HepG2 (cell line): ENCODE results near the gene MSI2. TPM values are rescaled to one million over a fixed set of nuclear protein-coding genes. Genes with fewer than 3 reads are reported as not detected.

Source experiments
- ARNT2 ChIP-seq: sonication (generic); formaldehyde crosslinking; IDR thresholded peaks from 2 replicates; pipeline ENCODE4 v1.8.0; 2022; ENCODE audit warnings: mild to moderate bottlenecking, low read depth, missing genetic modification reagents, moderate library complexity
- FOXO1 ChIP-seq: sonication (generic); formaldehyde crosslinking; IDR thresholded peaks from 2 replicates; pipeline ENCODE4 v1.4.0; 2020; ENCODE audit warnings: missing genetic modification reagents
- ISL2 ChIP-seq: sonication (generic); formaldehyde crosslinking; IDR thresholded peaks from 2 replicates; pipeline ENCODE4 v1.5.0; 2020; ENCODE audit warnings: missing genetic modification reagents
- NFATC3 ChIP-seq: sonication (generic); formaldehyde crosslinking; IDR thresholded peaks from 2 replicates; pipeline ENCODE4 v1.5.1; 2020; ENCODE audit warnings: mild to moderate bottlenecking, missing genetic modification reagents
- SP4 ChIP-seq: sonication (generic); formaldehyde crosslinking; IDR thresholded peaks from 2 replicates; pipeline ENCODE4 v1.8.1; 2023; ENCODE audit warnings: mild to moderate bottlenecking, missing genetic modification reagents
- THAP9 ChIP-seq: sonication (generic); formaldehyde crosslinking; IDR thresholded peaks from 2 replicates; pipeline ENCODE4; 2020; ENCODE audit warnings: missing genetic modification reagents, mild to moderate bottlenecking, borderline replicate concordance
- TIGD3 ChIP-seq: sonication (generic); formaldehyde crosslinking; IDR thresholded peaks from 2 replicates; pipeline ENCODE4 v1.5.1; 2020; ENCODE audit warnings: mild to moderate bottlenecking, missing genetic modification reagents, borderline replicate concordance
- TRIM22 ChIP-seq: fragments of 450-650 bp; IDR thresholded peaks from 2 replicates; pipeline ENCODE4 v1.6.1; 2017
- ZBTB40 ChIP-seq, 2 experiments: fragments of 450-650 bp in 1 of 2; sonication (generic) in 1 of 2; formaldehyde crosslinking in 1 of 2; IDR thresholded peaks; 2 replicates each; pipeline versions ENCODE4 v1.6.1 to v1.8.0; 2016 to 2022; ENCODE audit warnings: antibody characterized with exemption in 1 of 2, mild to moderate bottlenecking in 1 of 2, missing genetic modification reagents in 1 of 2
- ZNF292 ChIP-seq: sonication (generic); formaldehyde crosslinking; IDR thresholded peaks from 2 replicates; pipeline ENCODE4 v1.8.1; 2022; ENCODE audit warnings: mild to moderate bottlenecking, low read depth, missing genetic modification reagents, borderline replicate concordance
- ZNF598 ChIP-seq: sonication (generic); formaldehyde crosslinking; IDR thresholded peaks from 2 replicates; pipeline ENCODE4 v1.5.1; 2020; ENCODE audit warnings: mild to moderate bottlenecking, missing genetic modification reagents, borderline replicate concordance
- polyA plus RNA-seq, 8 experiments: library from polyadenylated mRNA; depleted of rRNA in 3 of 8; stranded (reverse) in 7 of 8; unstranded in 1 of 8; fragments of >200 nt; fragmentation: Illumina TruSeq in 4 of 8; extraction: Trizol in 4 of 8; gene quantifications; 2 replicates each; pipeline versions ENCODE4 v1.2.1 to v1.2.3, GENCODE V29; 2011 to 2016; ENCODE audit warnings: low read depth in 4 of 8, missing spikeins in 1 of 8, mixed read lengths in 1 of 8; ENCODE audit not compliant: insufficient read depth in 1 of 8
- total RNA-seq, 5 experiments: library from RNA; depleted of rRNA; stranded (reverse); fragments of >200 nt; fragmentation: Illumina TruSeq; extraction: Trizol; gene quantifications; 2 replicates each; pipeline ENCODE4 v1.2.3, GENCODE V29; 2016; ENCODE audit warnings: low read depth in 1 of 5

Gene MSI2
- total and polyA plus RNA-seq, 2 of the 13 experiments (the other 11 are each of a cell fraction or from before 2014, with no cell fraction given), result 77.5 to 78.4 TPM

- TF ChIP-seq ARNT2 (0 out of 2 replicates have a peak, but pooled peaks have one; percentile 4), FOXO1 (CRISPR knock-in tag) (no peak; the same call in 1 of the 2 replicates), ZNF598 (CRISPR knock-in tag) (peak; percentile 77; the same call in 1 of the 2 replicates), THAP9 (CRISPR knock-in tag) (no peak), ZNF292 (CRISPR knock-in tag) (no peak), ISL2 (CRISPR knock-in tag) (no peak), TRIM22 (no peak), SP4 (CRISPR knock-in tag) (peak; percentile 33; the same call in 1 of the 2 replicates), ZBTB40 (IDR thresholded peaks at IDR 0.05) (no peak), ZBTB40 (CRISPR knock-in tag; IDR thresholded peaks at IDR 0.05) (no peak), TIGD3 (CRISPR knock-in tag) (no peak), NFATC3 (CRISPR knock-in tag) (no peak)
Measured at GRCh38 chr17:57255776-57256681, at the start of gene MSI2 (continued).
